ENCODE data around the gene U2AF1L4. TPM values are rescaled to one million over a fixed set of nuclear protein-coding genes. Genes with fewer than 3 reads are reported as not detected.

U2AF1L4 gene
- total and polyA plus RNA-seq, 2 donors (not counting 3 experiments of a cell fraction or from before 2014, with no cell fraction given), result 5.6 to 13.5 TPM

- Histone ChIP-seq H2AFZ (ENCODE audit: low read depth, low read length) (peak within 1 kb of the TSS; percentile 71), H3K4me1 (ENCODE audit: control insufficient read depth, extremely low read depth, insufficient read depth, low read length) (peaks cover 22% of the 10 kb centered on the region), H3K79me2 (ENCODE audit: control insufficient read depth, insufficient read depth, low read length) (peaks cover 14% of the 10 kb centered on the region), H3K9ac (replicated peaks; ENCODE audit: extremely low read depth, insufficient read depth, low read length) (peak within 1 kb of the TSS; percentile 90), H4K20me1 (replicated peaks; ENCODE audit: control insufficient read depth, extremely low read depth, insufficient read depth, low read length) (no peaks in the 10 kb centered on the region), H3K27me3 (ENCODE audit: control insufficient read depth in 2 of 2, insufficient read depth in 2 of 2, low read length in 2 of 2) (no peaks in the 10 kb centered on the region), H3K36me3 (ENCODE audit: control insufficient read depth in 2 of 2, extremely low read depth in 1 of 2, insufficient read depth in 2 of 2, low read length in 2 of 2) (peaks cover 0 to 11% of the 10 kb centered on the region in 2 experiments), H3K9me3 (replicated peaks; ENCODE audit: control insufficient read depth, insufficient read depth, low read length) (no peaks in the 10 kb centered on the region), H3K4me3 (replicated peaks in 1 of 3; ENCODE audit: insufficient read depth in 1 of 3, low read depth in 1 of 3, low read length in 3 of 3) (peak within 1 kb of the TSS; percentile 59 to 89 (median 82)), H3K27ac (ENCODE audit: insufficient read depth, low read depth, low read length) (peak within 1 kb of the TSS; percentile 84), H3K4me2 (ENCODE audit: insufficient read depth, low read length) (peak within 1 kb of the TSS; percentile 75), H3K9me1 (replicated peaks; ENCODE audit: control insufficient read depth, extremely low read depth, insufficient read depth, low read length) (no peaks in the 10 kb centered on the region)
- intact Hi-C loops (cut with micrococcal nuclease) (loop anchor here (1.0 to 5.0 kb wide), 6 partner anchors 10 to 296 kb away; partner anchors contain the start of genes ARHGAP33, COX6B1, LIN37 and PSENEN), dilution Hi-C loops (cut with MboI; ENCODE audit: extremely low pct_ligation_motif_present, low sequenced_read_pairs) (no loop called here)
- TSS peak; percentile 59 for BruUV-seq (replicated peaks)
- TF ChIP-seq POLR2A (IDR thresholded peaks at IDR 0.05; ENCODE audit: low read depth, low read length), result peak; percentile 29
- TF ChIP-seq POLR2AphosphoS5 (IDR thresholded peaks at IDR 0.05; ENCODE audit: insufficient read depth, low read depth, low read length), result peak; percentile 75
- TF ChIP-seq CTCF (IDR thresholded peaks at IDR 0.05; ENCODE audit: extremely low read depth in 1 of 2, insufficient read depth in 1 of 2, low read depth in 1 of 2, low read length in 2 of 2), result no peak
- FAIRE-seq (peak; percentile 99), DNase-seq (ENCODE audit: low read depth, low spot score) (peak; percentile 99)
- CTCF ChIA-PET, result interaction anchor here (0.8 to 0.9 kb wide), 3 partner anchors 10 to 18 kb away, joined by 3 to 4 read pairs (median 3); partner anchors contain the start of gene LIN37
- POLR2A ChIA-PET, result interaction anchor here (0.9 to 1.0 kb wide), 2 partner anchors 10 to 17 kb away, joined by 3 to 5 read pairs; partner anchors contain the start of gene LIN37
These were observed 12.8 kb upstream of the U2AF1L4 start, which contains the start of gene PROSER3 for GRCh38 chr19:35757749-35758608. Gene PROSER3 (plus strand): TSS chr19:35758176. CDS start chr19:35758216, 40 bp downstream.
